Activated CD4-positive, alpha-beta memory T cell treated with anti-CD3 and anti-CD28 coated beads, Interleukin-2, amount 10 ng/mL, durations not matched to agents 7 days and 5 days (primary cell): ENCODE results near the gene PHF19. TPM values are rescaled to one million over a fixed set of nuclear protein-coding genes. Genes with fewer than 3 reads are reported as not detected.

Experiments
- CTCF ChIA-PET: fragments of 350-600 bp; sonication (Branson Sonifier 250); formaldehyde crosslinking; loops from one replicate; lab custom pipeline; 2021; ENCODE audit warnings: antibody characterized with exemption, inconsistent platforms; lab: Charles Lee
- POLR2A ChIA-PET: fragments of 350-600 bp; sonication (Branson Sonifier 250); formaldehyde crosslinking; loops from one replicate; lab custom pipeline; 2021; ENCODE audit warnings: antibody characterized with exemption; lab: Charles Lee
- DNase-seq: peaks from one replicate; pipeline ENCODE4 v3.0.0-alpha.2; 2020
- H3K27ac Mint-ChIP-seq: one replicate; pipeline ENCODE4 v1.8.0; 2021; ENCODE audit warnings: mild to moderate bottlenecking, mixed read lengths
- H3K27me3 Mint-ChIP-seq: one replicate; pipeline ENCODE4 v1.8.0; 2021; ENCODE audit warnings: mixed read lengths
- H3K36me3 Mint-ChIP-seq: one replicate; pipeline ENCODE4 v1.8.0; 2021; ENCODE audit warnings: low read depth, mixed read lengths
- H3K4me1 Mint-ChIP-seq: one replicate; pipeline ENCODE4 v1.8.0; 2021; ENCODE audit warnings: mixed read lengths
- H3K4me3 Mint-ChIP-seq: one replicate; pipeline ENCODE4 v1.8.0; 2021; ENCODE audit warnings: mild to moderate bottlenecking, mixed read lengths
- H3K9me3 Mint-ChIP-seq: one replicate; pipeline ENCODE4 v1.8.0; 2021; ENCODE audit warnings: mixed read lengths
- total RNA-seq, 2 experiments: library from RNA; stranded (reverse); gene quantifications; one replicate each; pipeline ENCODE4 v1.2.3, GENCODE V29; 2021

Gene PHF19
- total RNA-seq, 2 experiments from 2014 or later: 229 TPM

DNA sequence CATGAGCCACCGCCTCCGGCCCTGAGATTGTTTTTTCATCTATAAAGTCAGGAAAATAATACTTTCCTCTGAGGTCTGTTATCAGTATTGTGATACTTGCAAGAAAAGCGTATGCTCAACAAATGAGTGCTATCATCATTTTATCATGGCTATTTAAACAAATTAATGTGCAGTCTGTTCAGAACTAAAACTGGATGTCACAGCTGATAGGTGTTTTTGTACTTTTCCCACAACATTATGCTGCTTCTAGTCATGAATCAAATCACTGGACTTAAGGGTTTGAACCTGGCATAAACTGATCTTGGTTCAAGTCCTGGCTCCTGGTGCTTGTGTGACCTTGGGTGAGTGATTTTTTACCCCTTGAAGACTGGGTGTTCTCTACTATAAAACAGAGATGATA is 21.4 kb upstream of the PHF19 start:
- ChIA-PET CTCF (no interaction called here), POLR2A (interaction anchor here (1.6 to 35.8 kb wide), 3 partner anchors 11 to 31 kb away, joined by 15 to 1205 read pairs (median 31); partner anchors contain the start of gene TRAF1)
- no peak for DNase-seq
- Mint-ChIP-seq H3K27me3 (no peaks in the 10 kb centered on the region), H3K9me3 (no peaks in the 10 kb centered on the region), H3K36me3 (peaks cover 56% of the 10 kb centered on the region), H3K4me3 (no peak overlapping the region), H3K27ac (peak overlapping the region; percentile 66), H3K4me1 (peaks cover 77% of the 10 kb centered on the region)

DNA sequence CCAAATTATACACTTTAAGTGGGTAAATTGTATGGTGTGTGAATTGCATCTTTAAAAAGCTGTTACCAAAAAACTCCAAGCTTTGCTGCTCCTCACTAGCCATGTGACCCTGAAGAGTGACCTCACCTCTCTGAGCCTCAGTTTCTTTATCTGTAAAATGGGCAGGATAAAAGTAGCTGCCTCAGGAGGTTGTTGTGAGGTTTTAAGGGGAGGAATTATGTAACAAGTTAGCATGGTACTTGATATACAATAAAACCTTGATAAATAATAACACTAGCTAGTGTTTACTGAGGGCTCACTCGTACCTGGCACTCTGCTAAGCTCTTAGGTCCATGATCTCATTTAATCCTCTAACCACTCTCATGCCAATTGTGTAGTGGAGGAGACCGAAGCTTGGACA is 19.0 kb upstream of the PHF19 start:
- Mint-ChIP-seq H3K4me1 (peaks cover 81% of the 10 kb centered on the region), H3K27ac (peak overlapping the region; percentile 54), H3K36me3 (peaks cover 36% of the 10 kb centered on the region), H3K27me3 (no peaks in the 10 kb centered on the region), H3K4me3 (no peak overlapping the region), H3K9me3 (no peaks in the 10 kb centered on the region)
- DNase-seq: no peak
- ChIA-PET CTCF (interaction anchor here (0.9 to 3.1 kb wide), 12 partner anchors 9 to 41 kb away, joined by 3 to 14 read pairs (median 4); no protein-coding TSS in a partner anchor), POLR2A (interaction anchor here (1.2 to 35.8 kb wide), 9 partner anchors 7 to 99 kb away, joined by 3 to 1205 read pairs (median 14); partner anchors contain the start of genes PHF19 and TRAF1)

DNA sequence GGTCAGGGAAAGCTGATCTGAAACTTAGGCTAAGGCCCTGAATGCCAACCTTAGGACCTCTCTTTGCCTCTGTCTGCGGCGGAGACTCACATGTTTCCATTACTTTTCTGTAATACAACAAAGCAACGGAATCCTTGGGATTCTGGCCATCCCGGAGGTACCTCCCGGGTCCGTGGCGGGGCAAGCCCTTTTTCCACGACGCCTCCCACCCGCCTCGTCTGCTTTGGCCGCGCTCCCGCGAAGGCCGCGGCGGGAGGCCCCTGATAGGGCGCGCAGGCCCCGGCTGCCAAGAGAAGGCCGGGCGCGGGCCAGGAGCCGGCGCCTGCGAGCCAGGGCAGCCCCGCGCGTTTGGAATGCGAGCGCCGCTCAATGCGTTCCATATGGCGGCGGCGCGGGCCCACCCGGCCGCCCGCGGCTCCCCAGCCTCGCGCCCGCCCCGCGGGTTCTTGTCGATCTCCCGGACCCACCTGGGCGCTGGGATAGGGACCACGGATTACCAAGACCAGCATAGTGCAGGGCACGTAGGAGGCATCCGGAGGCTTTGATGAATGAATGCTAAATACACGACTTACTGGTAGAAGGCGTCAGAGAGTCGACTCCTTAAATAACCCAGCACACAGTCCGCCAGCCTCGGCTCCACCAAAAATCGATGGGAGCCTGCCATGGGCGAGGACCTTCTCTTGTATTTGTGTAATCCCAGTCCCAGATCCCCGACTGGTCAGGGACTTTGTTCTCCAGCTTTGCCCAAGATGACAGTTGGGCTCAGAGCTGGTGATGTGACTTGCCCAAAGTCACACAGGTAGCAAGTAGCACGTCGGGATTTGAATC is 17.5 kb upstream of the PHF19 start:
- H3K4me1 Mint-ChIP-seq: peaks cover 83% of the 10 kb centered on the region
- DNase-seq: no peak
- H3K27me3 Mint-ChIP-seq: no peaks in the 10 kb centered on the region
- CTCF ChIA-PET: interaction anchor here (1.1 to 2.0 kb wide), 4 partner anchors 10 to 35 kb away, joined by 3 to 9 read pairs (median 4); no protein-coding TSS in a partner anchor
- H3K4me3 Mint-ChIP-seq: no peak overlapping the region
- H3K9me3 Mint-ChIP-seq: no peaks in the 10 kb centered on the region
- peak overlapping the region; percentile 94 for H3K27ac Mint-ChIP-seq
- POLR2A ChIA-PET: interaction anchor here (1.2 to 35.8 kb wide), 10 partner anchors 8 to 98 kb away, joined by 3 to 1205 read pairs (median 31); partner anchors contain the start of genes PHF19, PSMD5 and TRAF1
- peaks cover 25% of the 10 kb centered on the region for H3K36me3 Mint-ChIP-seq

DNA sequence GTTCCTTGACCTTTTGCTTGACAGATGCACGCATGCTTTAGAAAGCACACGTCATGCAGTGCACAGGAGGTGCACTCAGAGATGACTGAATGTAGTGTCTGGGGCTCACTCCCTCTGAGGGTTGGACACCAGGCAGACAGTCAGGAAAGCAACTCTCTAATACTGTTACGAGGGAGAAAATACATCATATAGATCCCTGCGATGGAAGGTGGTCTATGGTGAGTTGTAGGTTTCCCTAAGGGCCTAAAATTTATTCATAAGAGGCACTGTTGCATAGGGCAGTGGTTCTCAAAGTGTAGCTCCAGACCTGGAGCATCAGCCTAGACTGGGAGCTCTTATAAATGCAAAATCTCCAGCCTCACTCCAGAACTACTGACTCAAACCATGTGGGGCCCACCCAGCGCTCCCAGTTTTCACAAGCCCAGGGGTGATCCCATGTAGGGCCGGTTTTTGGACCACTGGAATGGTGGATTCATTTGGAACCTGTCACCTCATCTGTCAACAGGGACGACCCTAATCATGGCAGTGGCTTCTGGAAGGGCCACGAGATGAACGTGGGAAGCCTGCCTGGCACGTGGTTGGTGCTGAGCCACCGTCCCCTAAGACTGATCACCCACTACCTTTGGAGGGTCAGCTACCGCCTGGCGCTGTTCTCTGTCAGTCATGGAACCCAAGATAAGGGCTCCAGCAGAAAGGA is 16.8 kb upstream of the PHF19 start:
- CTCF ChIA-PET: interaction anchor here (0.8 to 2.9 kb wide), 3 partner anchors 25 to 31 kb away, joined by 3 to 12 read pairs (median 4); no protein-coding TSS in a partner anchor
- peaks cover 26% of the 10 kb centered on the region for H3K36me3 Mint-ChIP-seq

DNA sequence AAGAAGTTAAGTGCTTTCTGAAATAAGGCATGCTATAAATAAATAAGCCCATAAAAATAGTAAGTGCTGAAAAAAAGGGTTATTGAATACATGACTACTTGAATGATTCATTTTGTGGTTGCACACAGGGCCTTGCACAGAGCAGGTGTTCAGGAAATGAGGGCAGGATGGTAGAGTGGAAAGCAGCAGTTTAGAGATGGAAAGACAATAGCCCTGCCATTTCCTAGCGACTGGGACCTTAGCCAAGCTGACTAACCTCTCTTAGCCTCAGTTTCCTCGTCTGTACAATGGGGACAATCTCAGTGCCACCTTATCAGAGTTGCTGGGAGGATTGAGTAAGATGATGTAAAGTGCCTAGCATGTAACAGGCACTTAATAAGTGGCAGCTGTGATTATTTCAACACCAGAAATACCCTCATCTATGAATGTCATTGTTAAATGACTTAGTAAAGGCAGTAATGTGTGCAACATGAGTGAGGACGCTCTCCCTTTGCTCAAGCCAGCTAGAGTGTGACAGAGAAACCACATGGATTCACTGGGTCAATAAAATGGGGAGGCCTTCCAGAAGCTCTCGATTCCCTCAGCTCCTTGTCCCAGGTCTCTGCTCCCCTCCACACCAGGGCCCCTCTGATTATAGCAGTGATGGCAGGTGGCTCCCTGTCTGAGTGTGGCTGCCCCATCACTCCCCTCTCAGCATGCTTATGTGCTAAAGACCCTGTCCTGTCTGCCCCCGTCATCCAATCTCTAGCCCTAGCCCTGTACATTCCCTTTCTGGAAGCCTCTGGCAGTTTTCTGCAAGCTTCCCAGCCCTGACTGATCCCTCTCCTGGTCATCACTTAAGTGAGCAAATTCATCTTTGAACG is 16.0 kb upstream of the PHF19 start:
- Mint-ChIP-seq H3K4me1 (peaks cover 90% of the 10 kb centered on the region), H3K27me3 (no peaks in the 10 kb centered on the region), H3K36me3 (peaks cover 25% of the 10 kb centered on the region), H3K4me3 (peak overlapping the region; percentile 65), H3K9me3 (no peaks in the 10 kb centered on the region), H3K27ac (peak overlapping the region; percentile 94)
- peak; percentile 76 for DNase-seq
- ChIA-PET POLR2A (interaction anchor here (1.2 to 35.8 kb wide), 10 partner anchors 10 to 183 kb away, joined by 3 to 1205 read pairs (median 30); partner anchors contain the start of genes PHF19, PSMD5 and TRAF1), CTCF (interaction anchor here (0.8 to 5.7 kb wide), 6 partner anchors 15 to 37 kb away, joined by 3 to 59 read pairs (median 8); partner anchors contain the start of gene PHF19)

More for the DNA sequence above, 16.8 kb upstream of the PHF19 start:
- no peak for DNase-seq
- Mint-ChIP-seq H3K4me3 (peak overlapping the region; percentile 3), H3K27ac (peak overlapping the region; percentile 94), H3K4me1 (peaks cover 91% of the 10 kb centered on the region), H3K9me3 (no peaks in the 10 kb centered on the region), H3K27me3 (no peaks in the 10 kb centered on the region)
- POLR2A ChIA-PET: interaction anchor here (1.2 to 35.8 kb wide), 8 partner anchors 9 to 50 kb away, joined by 3 to 1205 read pairs (median 49); partner anchors contain the start of genes PHF19, PSMD5 and TRAF1

DNA sequence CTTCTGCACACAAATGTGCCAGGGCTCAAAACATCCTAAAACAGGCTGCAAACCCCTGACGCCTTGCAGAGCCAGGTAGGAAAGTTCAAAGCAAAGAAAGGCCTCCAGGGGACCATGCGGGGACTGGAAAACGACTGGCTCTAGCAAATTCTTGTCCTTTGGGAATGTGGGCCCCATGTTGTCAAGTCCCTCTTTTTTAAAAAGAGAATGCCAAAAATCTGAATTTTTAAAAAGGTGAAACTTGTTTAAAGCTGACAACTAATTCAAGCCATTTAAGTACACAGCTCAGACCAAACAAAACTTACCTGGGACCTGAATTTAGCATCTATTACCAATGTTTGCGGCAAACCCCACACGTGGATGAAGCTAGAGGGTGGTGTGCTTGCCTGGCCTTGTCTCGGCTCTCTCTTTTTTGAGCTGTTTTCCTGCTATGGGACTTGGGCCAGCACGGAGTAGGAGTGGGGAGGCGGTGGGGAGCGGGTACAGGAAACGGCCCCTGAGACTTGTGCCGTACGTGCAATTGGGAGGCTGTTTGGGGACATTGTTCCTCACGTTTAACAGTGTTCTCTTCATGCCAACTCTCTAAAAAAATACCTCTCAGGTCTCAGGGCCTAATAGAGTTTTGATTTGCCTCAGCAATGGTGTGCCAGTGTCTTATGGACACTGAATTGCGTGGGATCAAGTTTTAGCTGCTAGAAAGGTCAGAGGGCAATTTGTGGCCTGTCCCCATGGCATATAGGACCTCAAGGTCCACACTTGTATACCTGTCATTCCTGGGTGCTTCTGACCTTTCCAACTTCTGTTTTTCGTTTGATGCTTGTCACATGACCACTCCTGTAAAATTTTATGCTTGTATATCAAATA is 15.1 kb upstream of the PHF19 start:
- Mint-ChIP-seq H3K4me3 (peak overlapping the region; percentile 65), H3K36me3 (peaks cover 22% of the 10 kb centered on the region), H3K27ac (peak overlapping the region; percentile 94), H3K27me3 (no peaks in the 10 kb centered on the region), H3K9me3 (no peaks in the 10 kb centered on the region), H3K4me1 (peaks cover 86% of the 10 kb centered on the region)
- POLR2A ChIA-PET: interaction anchor here (1.0 to 35.8 kb wide), 12 partner anchors 9 to 310 kb away, joined by 3 to 1205 read pairs (median 28); partner anchors contain the start of genes FBXW2, PHF19, PSMD5 and RAB14
- DNase-seq: peak; percentile 40
- CTCF ChIA-PET: interaction anchor here (1.1 to 5.7 kb wide), 8 partner anchors 14 to 46 kb away, joined by 3 to 59 read pairs (median 10); partner anchors contain the start of genes PHF19 and TRAF1

DNA sequence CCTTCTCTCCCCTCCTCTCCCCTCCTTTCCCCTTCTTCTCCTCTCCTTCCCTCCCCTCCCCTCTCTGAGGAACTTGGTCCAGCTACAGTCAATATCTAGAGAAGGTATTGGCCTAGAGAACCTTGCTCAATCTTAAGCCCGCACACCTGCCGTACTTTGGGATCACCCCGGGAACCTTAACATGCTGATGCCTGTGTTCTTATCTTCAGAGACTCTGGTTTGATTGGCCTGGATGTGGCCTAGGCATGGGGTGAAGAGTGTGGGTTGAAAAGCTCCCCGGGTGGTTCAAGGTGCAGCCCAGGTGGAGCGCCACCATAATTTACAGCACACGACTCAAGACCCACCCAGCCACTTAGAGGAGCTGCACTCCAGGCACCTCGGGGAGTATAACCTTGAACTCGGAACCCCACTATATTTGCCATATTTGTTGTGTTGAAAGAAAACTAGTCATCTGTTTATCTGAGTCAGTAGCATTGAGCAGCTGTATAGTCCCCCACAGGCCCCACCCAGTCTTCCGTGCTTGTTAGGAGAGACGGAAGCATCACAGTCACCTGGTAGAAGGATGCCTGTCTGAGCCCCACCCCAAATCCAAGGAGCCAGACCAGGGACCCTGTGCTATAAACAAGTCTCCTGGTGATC is 14.4 kb upstream of the PHF19 start:
- peak; percentile 81 for DNase-seq
- Mint-ChIP-seq H3K36me3 (peaks cover 15% of the 10 kb centered on the region), H3K27ac (peak overlapping the region; percentile 94), H3K4me3 (peak overlapping the region; percentile 65), H3K9me3 (no peaks in the 10 kb centered on the region), H3K27me3 (no peaks in the 10 kb centered on the region), H3K4me1 (peaks cover 85% of the 10 kb centered on the region)
- CTCF ChIA-PET: interaction anchor here (1.1 to 5.7 kb wide), 11 partner anchors 12 to 45 kb away, joined by 3 to 59 read pairs (median 8); partner anchors contain the start of genes PHF19 and TRAF1
- POLR2A ChIA-PET: interaction anchor here (1.0 to 35.8 kb wide), 12 partner anchors 8 to 310 kb away, joined by 3 to 1205 read pairs (median 28); partner anchors contain the start of genes CNTRL, FBXW2, PHF19 and PSMD5

DNA sequence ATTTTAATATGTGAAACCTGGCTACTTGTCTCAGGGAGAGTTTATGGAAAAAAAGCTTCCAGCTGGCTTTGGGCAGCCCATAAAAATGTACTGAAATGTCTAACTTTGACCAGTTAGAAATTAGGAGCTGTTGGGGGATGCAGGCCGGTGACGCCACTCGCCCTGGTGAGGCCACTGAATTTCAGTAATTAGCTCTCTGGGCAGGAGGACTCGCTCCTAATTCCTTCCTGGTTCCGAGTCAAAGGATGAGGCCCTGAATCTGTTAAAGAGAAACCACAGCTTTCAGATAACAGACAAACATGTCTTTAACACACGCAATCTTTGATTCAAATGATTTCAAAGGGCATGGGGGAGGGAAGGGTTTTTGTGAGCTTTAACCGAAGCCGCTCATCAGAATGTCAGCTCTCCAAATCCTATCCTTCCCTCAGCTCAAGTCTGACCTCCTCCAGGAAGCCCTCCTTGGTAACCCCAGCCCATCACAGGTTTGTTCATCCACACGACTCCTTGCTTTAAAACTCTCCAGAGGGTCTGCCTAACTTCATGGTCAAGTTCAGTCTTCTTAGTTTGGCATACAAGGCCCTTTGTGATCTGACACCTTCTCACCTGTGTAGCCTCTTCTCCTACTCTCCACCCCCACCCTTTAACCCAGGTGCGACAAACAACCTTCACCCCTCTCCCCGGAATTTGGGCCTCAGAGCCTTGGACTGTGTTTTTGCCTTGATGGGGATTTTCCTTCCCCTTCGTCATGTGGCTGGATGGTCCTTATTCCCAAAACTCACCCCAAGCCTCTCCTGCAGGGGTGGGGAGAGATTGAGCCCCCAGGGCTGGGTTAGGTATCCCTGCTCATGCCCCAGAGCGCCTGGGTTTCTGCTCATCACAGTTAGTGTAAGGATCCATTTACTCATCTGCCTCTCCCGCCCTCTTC is 13.6 kb upstream of the PHF19 start:
- no peaks in the 10 kb centered on the region for H3K27me3 Mint-ChIP-seq
- peaks cover 85% of the 10 kb centered on the region for H3K4me1 Mint-ChIP-seq
- H3K27ac Mint-ChIP-seq: peak overlapping the region; percentile 94
- peak; percentile 41 for DNase-seq
- ChIA-PET CTCF (interaction anchor here (0.7 to 5.7 kb wide), 16 partner anchors 12 to 49 kb away, joined by 3 to 59 read pairs (median 6); partner anchors contain the start of genes PHF19 and TRAF1), POLR2A (interaction anchor here (0.8 to 35.8 kb wide), 12 partner anchors 7 to 311 kb away, joined by 3 to 1205 read pairs (median 28); partner anchors contain the start of genes CNTRL, FBXW2, PHF19 and PSMD5)
- H3K36me3 Mint-ChIP-seq: peaks cover 15% of the 10 kb centered on the region
- H3K9me3 Mint-ChIP-seq: no peaks in the 10 kb centered on the region
- H3K4me3 Mint-ChIP-seq: peak overlapping the region; percentile 65

DNA sequence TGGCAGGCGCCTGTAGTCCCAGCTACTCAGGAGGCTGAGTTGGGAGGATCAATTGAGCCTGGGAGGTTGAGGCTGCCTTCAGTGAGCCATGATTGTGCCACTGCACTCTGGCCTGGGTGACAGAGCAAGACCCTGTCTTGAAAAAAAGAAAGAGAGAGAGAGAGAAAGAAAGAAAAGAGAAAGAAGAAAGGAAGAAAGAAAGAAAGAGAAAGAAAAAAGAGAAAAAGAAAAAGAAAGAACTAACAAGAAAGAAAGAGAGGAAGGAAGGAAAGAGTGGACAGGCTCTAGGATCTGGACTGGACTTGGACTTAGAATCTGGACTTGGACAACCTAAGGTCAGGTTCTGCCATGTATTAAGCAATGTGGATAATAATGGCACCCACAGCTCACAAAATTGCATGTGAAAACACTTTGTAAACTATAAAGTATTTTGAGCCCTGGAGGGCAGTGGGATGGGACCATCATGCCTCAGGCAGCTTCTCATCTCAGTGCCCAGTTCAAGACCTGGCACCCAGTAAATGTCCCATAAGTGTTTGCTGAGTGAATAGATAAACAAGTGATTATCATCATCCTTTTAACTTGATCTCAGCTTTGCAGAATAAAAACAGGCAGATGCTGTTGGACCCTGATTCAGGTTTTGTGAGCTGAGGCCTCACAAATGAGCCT is 12.8 kb upstream of the PHF19 start:
- no peaks in the 10 kb centered on the region for H3K27me3 Mint-ChIP-seq
- no peak for DNase-seq
- POLR2A ChIA-PET: interaction anchor here (0.8 to 35.8 kb wide), 10 partner anchors 13 to 310 kb away, joined by 3 to 1205 read pairs (median 29); partner anchors contain the start of genes CNTRL, FBXW2, PHF19 and PSMD5
- CTCF ChIA-PET: interaction anchor here (0.7 to 5.7 kb wide), 13 partner anchors 11 to 50 kb away, joined by 3 to 59 read pairs (median 5); partner anchors contain the start of genes PHF19 and TRAF1
- H3K4me3 Mint-ChIP-seq: peak overlapping the region; percentile 65
- H3K9me3 Mint-ChIP-seq: no peaks in the 10 kb centered on the region
- H3K27ac Mint-ChIP-seq: peak overlapping the region; percentile 94
- H3K4me1 Mint-ChIP-seq: peaks cover 77% of the 10 kb centered on the region
- H3K36me3 Mint-ChIP-seq: peaks cover 11% of the 10 kb centered on the region
